Neural progenitor cell (in vitro differentiated cells): ENCODE measurements around the gene TGOLN2. TPM values are rescaled to one million over a fixed set of nuclear protein-coding genes. Genes with fewer than 3 reads are reported as not detected.

ENCODE experiments used
- DNase-seq: peaks from one replicate; pipeline ENCODE4 v3.0.0-alpha.2; 2016; ENCODE audit warnings: low spot score
- H2AFZ ChIP-seq: fragments of 200-600 bp; sonication (generic); replicated peaks from 2 replicates; pipeline ENCODE4 v1.6.1; 2016; ENCODE audit warnings: antibody characterized with exemption
- H3F3A ChIP-seq: fragments of 200-600 bp; sonication (generic); 2 replicates; pipeline ENCODE4 v1.6.1; 2016; ENCODE audit warnings: antibody characterized with exemption, low read depth
- H3K27ac ChIP-seq: fragments of 200-600 bp; sonication (generic); 2 replicates; pipeline ENCODE4 v1.5.1; 2016; ENCODE audit warnings: mild to moderate bottlenecking
- H3K27me3 ChIP-seq: fragments of 200-600 bp; sonication (generic); 2 replicates; pipeline ENCODE4 v1.6.1; 2016; ENCODE audit warnings: mild to moderate bottlenecking, moderate library complexity
- H3K36me3 ChIP-seq: fragments of 200-600 bp; sonication (generic); 2 replicates; pipeline ENCODE4 v1.5.1; 2016
- H3K4me1 ChIP-seq: fragments of 200-600 bp; sonication (generic); 2 replicates; pipeline ENCODE4 v1.6.1; 2016; ENCODE audit warnings: mixed run types
- H3K4me2 ChIP-seq: fragments of 200-600 bp; sonication (generic); 2 replicates; pipeline ENCODE4 v1.6.1; 2016
- H3K4me3 ChIP-seq: fragments of 200-600 bp; sonication (generic); 2 replicates; pipeline ENCODE4 v1.5.1; 2016
- H3K79me2 ChIP-seq: fragments of 200-600 bp; sonication (generic); 2 replicates; pipeline ENCODE4 v1.6.1; 2016; ENCODE audit warnings: low read depth
- H3K9ac ChIP-seq: fragments of 200-600 bp; sonication (generic); 2 replicates; pipeline ENCODE4 v1.6.1; 2016
- H3K9me3 ChIP-seq: fragments of 200-600 bp; sonication (generic); 2 replicates; pipeline ENCODE4 v1.5.1; 2016; ENCODE audit warnings: low read depth
- H4K20me1 ChIP-seq: fragments of 200-600 bp; sonication (generic); 2 replicates; pipeline ENCODE4 v1.6.1; 2016; ENCODE audit warnings: low read depth
- H3K27ac Mint-ChIP-seq: 3 replicates; pipeline ENCODE4 v1.8.0; 2021; ENCODE audit warnings: mixed read lengths
- H3K27me3 Mint-ChIP-seq: 2 replicates; pipeline ENCODE4 v1.8.0; 2022; ENCODE audit warnings: low read depth, mild to moderate bottlenecking, inconsistent platforms, moderate library complexity, mixed read lengths; ENCODE audit not compliant: insufficient read depth
- H3K36me3 Mint-ChIP-seq: 3 replicates; pipeline ENCODE4 v1.8.0; 2021; ENCODE audit warnings: mixed read lengths
- H3K4me1 Mint-ChIP-seq: 3 replicates; pipeline ENCODE4 v1.8.0; 2021; ENCODE audit warnings: mixed read lengths
- H3K4me3 Mint-ChIP-seq: 3 replicates; pipeline ENCODE4 v1.8.0; 2021; ENCODE audit warnings: mild to moderate bottlenecking, moderate library complexity, mixed read lengths
- H3K9me3 Mint-ChIP-seq: 3 replicates; pipeline ENCODE4 v1.8.0; 2020; ENCODE audit warnings: mixed read lengths
- CTCF ChIP-seq: fragments of 200-600 bp; sonication (generic); IDR thresholded peaks from 2 replicates; pipeline ENCODE4 v1.5.1; 2017; ENCODE audit warnings: antibody characterized with exemption, mild to moderate bottlenecking
- EZH2 ChIP-seq: fragments of 200-600 bp; sonication (generic); IDR thresholded peaks from 2 replicates; pipeline ENCODE4 v1.6.1; 2017; ENCODE audit warnings: antibody characterized with exemption, mild to moderate bottlenecking, moderate library complexity
- EZH2phosphoT487 ChIP-seq: fragments of 200-600 bp; sonication (generic); IDR thresholded peaks from 2 replicates; pipeline ENCODE4 v1.6.1; 2017; ENCODE audit warnings: antibody characterized with exemption
- total RNA-seq: library from RNA; depleted of rRNA; stranded (reverse); fragments of >200 nt; gene quantifications from 2 replicates; pipeline ENCODE4 v1.2.3, GENCODE V29; 2015; ENCODE audit warnings: low replicate concordance

The TGOLN2 gene
- total RNA-seq, 1 donor from 2014 or later, result 28.5 TPM

- no peak overlapping the region for H3K9ac ChIP-seq
- no peaks in the 10 kb centered on the region for H3K36me3 ChIP-seq
- no peak overlapping the region for H3K27ac ChIP-seq
- no peaks in the 10 kb centered on the region for H4K20me1 ChIP-seq
- Mint-ChIP-seq H3K4me1 (peaks cover 13% of the 10 kb centered on the region), H3K36me3 (peaks cover 21% of the 10 kb centered on the region), H3K27me3 (no peaks in the 10 kb centered on the region), H3K4me3 (no peak overlapping the region), H3K9me3 (no peaks in the 10 kb centered on the region), H3K27ac (no peak overlapping the region)
- no peaks in the 10 kb centered on the region for H3K9me3 ChIP-seq
- no peaks in the 10 kb centered on the region for H3K27me3 ChIP-seq
- H2AFZ ChIP-seq, result no peak overlapping the region
- no peak overlapping the region for H3K4me3 ChIP-seq
- H3K4me2 ChIP-seq, result no peak overlapping the region
- H3F3A ChIP-seq, result peaks cover 14% of the 10 kb centered on the region
- TF ChIP-seq CTCF (no peak), EZH2 (no peak), EZH2phosphoT487 (no peak)
- peaks cover 21% of the 10 kb centered on the region for H3K4me1 ChIP-seq
- no peak for DNase-seq
- H3K79me2 ChIP-seq, result no peaks in the 10 kb centered on the region
These were observed 40.1 kb downstream of the TGOLN2 start for GRCh38 chr2:85287721-85288120.

- DNase-seq, result no peak
- Histone ChIP-seq H3K79me2 (no peaks in the 10 kb centered on the region), H3K36me3 (no peaks in the 10 kb centered on the region), H3K9ac (no peak overlapping the region), H3K4me3 (no peak overlapping the region), H3F3A (peaks cover 14% of the 10 kb centered on the region), H2AFZ (no peak overlapping the region), H4K20me1 (no peaks in the 10 kb centered on the region), H3K27ac (no peak overlapping the region), H3K9me3 (no peaks in the 10 kb centered on the region), H3K4me2 (no peak overlapping the region), H3K27me3 (no peaks in the 10 kb centered on the region), H3K4me1 (peaks cover 21% of the 10 kb centered on the region)
- no peak for TF ChIP-seq EZH2phosphoT487
- TF ChIP-seq EZH2, result no peak
- no peak for TF ChIP-seq CTCF
- Mint-ChIP-seq H3K4me3 (no peak overlapping the region), H3K4me1 (peaks cover 13% of the 10 kb centered on the region), H3K27ac (no peak overlapping the region), H3K36me3 (peaks cover 23% of the 10 kb centered on the region), H3K9me3 (no peaks in the 10 kb centered on the region), H3K27me3 (peaks cover under 1% of the 10 kb centered on the region)
These were observed 40.9 kb downstream of the TGOLN2 start for GRCh38 chr2:85286918-85287317.

GRCh38 chr2:85283641-85284040 is 44.1 kb downstream of the TGOLN2 start:
- TF ChIP-seq EZH2phosphoT487, result no peak
- TF ChIP-seq EZH2, result no peak
- TF ChIP-seq CTCF, result no peak
- no peak overlapping the region for H3K4me3 ChIP-seq
- Mint-ChIP-seq H3K27me3 (peaks cover 4% of the 10 kb centered on the region), H3K27ac (no peak overlapping the region), H3K4me1 (peaks cover 12% of the 10 kb centered on the region), H3K9me3 (no peaks in the 10 kb centered on the region), H3K36me3 (peaks cover 14% of the 10 kb centered on the region), H3K4me3 (no peak overlapping the region)
- H2AFZ ChIP-seq, result no peak overlapping the region
- peaks cover 10% of the 10 kb centered on the region for H3K4me1 ChIP-seq
- H3K9me3 ChIP-seq, result no peaks in the 10 kb centered on the region
- no peak overlapping the region for H3K4me2 ChIP-seq
- H3K9ac ChIP-seq, result no peak overlapping the region
- no peaks in the 10 kb centered on the region for H3K36me3 ChIP-seq
- DNase-seq, result no peak
- H3F3A ChIP-seq, result peaks cover 12% of the 10 kb centered on the region
- no peaks in the 10 kb centered on the region for H3K27me3 ChIP-seq
- H3K79me2 ChIP-seq, result no peaks in the 10 kb centered on the region
- no peaks in the 10 kb centered on the region for H4K20me1 ChIP-seq
- H3K27ac ChIP-seq, result no peak overlapping the region
